NCI-H69 (cell line): ENCODE measurements around the gene CYFIP2.
A peak's percentile ranks its signal among the peaks of the same experiment; 100 is the strongest.

ENCODE experiments used
- DNase-seq: peaks from one replicate; lab custom pipeline; 2025; lab: John Stamatoyannopoulos, UW

The CYFIP2 gene

GRCh38 chr5:157258450-157258849, 7.5 kb upstream of the CYFIP2 start:
- no peak for DNase-seq

GRCh38 chr5:157259699-157260098, 6.2 kb upstream of the CYFIP2 start:
- DNase-seq: no peak

GRCh38 chr5:157263496-157264090, 2.3 kb upstream of the CYFIP2 start:
- DNase-seq: peak; percentile 39

GRCh38 chr5:157266286-157267007, 524 bp downstream of the CYFIP2 start:
- peak; percentile 66 for DNase-seq

GRCh38 chr5:157267025-157267424, 1.1 kb downstream of the CYFIP2 start:
- DNase-seq: no peak

- peak; percentile 9 for DNase-seq
Measured at GRCh38 chr5:157267761-157268480, 2.0 kb downstream of the CYFIP2 start.

GRCh38 chr5:157269165-157269671, 3.3 kb downstream of the CYFIP2 start:
- DNase-seq: no peak

- no peak for DNase-seq
Measured at GRCh38 chr5:157269761-157270272, 3.9 kb downstream of the CYFIP2 start.

- no peak for DNase-seq
Measured at GRCh38 chr5:157270771-157271170, 4.8 kb downstream of the CYFIP2 start.

- peak; percentile 10 for DNase-seq
Measured at GRCh38 chr5:157271740-157272271, 5.9 kb downstream of the CYFIP2 start.

- DNase-seq: no peak
Measured at GRCh38 chr5:157273131-157273556, 7.2 kb downstream of the CYFIP2 start.

GRCh38 chr5:157275403-157275802, 9.5 kb downstream of the CYFIP2 start:
- DNase-seq: no peak

GRCh38 chr5:157278319-157279037, 12.6 kb downstream of the CYFIP2 start:
- DNase-seq: no peak

- DNase-seq: no peak
Measured at GRCh38 chr5:157279605-157280239, 13.8 kb downstream of the CYFIP2 start.

- DNase-seq: no peak
Measured at GRCh38 chr5:157280927-157281326, 15.0 kb downstream of the CYFIP2 start.

GRCh38 chr5:157282150-157282549, 16.2 kb downstream of the CYFIP2 start:
- DNase-seq: no peak

- no peak for DNase-seq
Measured at GRCh38 chr5:157283434-157283833, 17.5 kb downstream of the CYFIP2 start.

GRCh38 chr5:157284458-157285212, 18.7 kb downstream of the CYFIP2 start:
- no peak for DNase-seq

GRCh38 chr5:157285310-157286035, 19.6 kb downstream of the CYFIP2 start:
- no peak for DNase-seq

GRCh38 chr5:157286761-157287211, 20.9 kb downstream of the CYFIP2 start:
- DNase-seq: no peak
